ENCODE measurements around the gene GNGT1. TPM values are rescaled to one million over a fixed set of nuclear protein-coding genes. Genes with fewer than 3 reads are reported as not detected.

GNGT1 gene
- 0.05 TPM in 1 of 2 replicates, not detected in the other for total RNA-seq

DNA sequence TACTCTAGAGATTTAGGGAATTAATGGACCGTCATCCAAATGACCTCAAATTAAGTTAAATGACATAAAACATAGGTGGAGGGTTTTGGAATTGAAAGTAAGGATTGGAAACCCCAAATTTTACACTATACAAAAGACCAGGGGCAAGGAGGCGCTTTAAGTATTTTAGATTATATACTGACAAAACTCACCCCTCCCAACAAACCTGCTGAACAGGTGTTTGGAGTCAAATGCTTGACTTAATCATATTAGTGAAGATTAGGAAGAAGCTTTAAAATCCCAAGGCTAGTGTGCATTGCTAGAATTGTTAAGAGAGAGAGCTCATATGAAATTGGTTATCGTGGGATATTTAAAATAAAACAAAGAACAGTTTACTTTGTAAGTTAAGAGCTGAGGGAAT, at the start of gene GNGT1:
Gene GNGT1 (plus strand): TSS at position 301 of the 400 bp plus-strand sequence. CDS start 180 bp downstream, outside the sequence.
- no peak for DNase-seq (ENCODE audit: low read depth)

- no peak for DNase-seq (ENCODE audit: low read depth)
Measured at GRCh38 chr7:93858857-93859256, 47.5 kb upstream of the GNGT1 start.

GRCh38 chr7:93860261-93860660, 46.1 kb upstream of the GNGT1 start:
- peak; percentile 4 for DNase-seq (ENCODE audit: low read depth)

DNA sequence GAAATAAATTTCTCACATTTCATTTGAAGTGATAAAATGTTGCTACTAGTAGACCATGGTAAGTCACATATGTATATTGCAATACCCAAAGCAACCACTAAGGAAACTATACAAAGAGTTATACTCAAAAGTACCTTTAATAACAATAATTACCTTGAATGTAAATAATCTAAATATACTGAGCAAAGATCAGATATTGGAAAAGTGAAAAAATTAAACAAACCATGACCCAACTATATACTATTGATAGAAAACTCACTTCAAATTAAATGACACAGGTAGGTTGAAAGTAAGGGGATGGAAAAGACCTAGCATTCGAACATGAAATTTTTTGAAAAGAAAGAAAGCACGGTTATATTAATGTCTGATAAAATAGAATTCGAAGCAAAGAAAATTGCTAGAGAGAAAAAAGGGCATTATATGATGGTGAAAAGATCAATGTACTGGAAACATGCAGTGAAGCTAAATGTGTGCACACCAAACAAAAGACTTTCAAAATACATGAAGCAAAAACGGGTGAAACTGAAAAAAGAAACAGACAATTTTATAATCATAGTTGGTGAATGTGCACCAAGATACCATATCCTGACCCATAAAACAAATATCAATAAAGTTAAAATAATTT, 44.9 kb upstream of the GNGT1 start:
- peak; percentile 3 for DNase-seq (ENCODE audit: low read depth)

- DNase-seq (ENCODE audit: low read depth), result no peak
Measured at GRCh38 chr7:93862651-93863050, 43.7 kb upstream of the GNGT1 start.

DNA sequence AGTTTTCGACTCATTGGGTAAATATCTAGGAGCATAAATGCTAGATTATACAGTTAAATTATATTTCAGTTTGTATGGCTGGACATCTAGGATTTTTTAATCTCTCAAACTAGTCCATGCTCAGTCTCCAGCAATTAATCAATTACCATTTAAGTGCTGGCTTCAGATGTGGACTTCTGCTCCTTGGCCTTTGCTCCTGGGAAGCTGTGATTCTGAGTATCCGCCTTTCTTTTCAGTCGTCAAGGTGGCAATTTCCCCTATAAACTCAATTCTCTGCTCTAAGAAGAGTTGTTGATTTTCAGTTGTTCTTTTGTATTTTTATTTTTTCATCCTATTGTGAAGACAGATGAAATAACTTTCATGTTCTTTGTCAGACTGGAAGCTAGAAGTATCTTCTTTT, 39.5 kb upstream of the GNGT1 start:
- no peak for DNase-seq (ENCODE audit: low read depth)

- no peak for DNase-seq (ENCODE audit: low read depth)
Measured at GRCh38 chr7:93873998-93874574, 32.3 kb upstream of the GNGT1 start.

- no peak for DNase-seq (ENCODE audit: low read depth)
Measured at GRCh38 chr7:93877742-93878141, 28.6 kb upstream of the GNGT1 start.

GRCh38 chr7:93879356-93879755, 27.0 kb upstream of the GNGT1 start:
- no peak for DNase-seq (ENCODE audit: low read depth)

DNA sequence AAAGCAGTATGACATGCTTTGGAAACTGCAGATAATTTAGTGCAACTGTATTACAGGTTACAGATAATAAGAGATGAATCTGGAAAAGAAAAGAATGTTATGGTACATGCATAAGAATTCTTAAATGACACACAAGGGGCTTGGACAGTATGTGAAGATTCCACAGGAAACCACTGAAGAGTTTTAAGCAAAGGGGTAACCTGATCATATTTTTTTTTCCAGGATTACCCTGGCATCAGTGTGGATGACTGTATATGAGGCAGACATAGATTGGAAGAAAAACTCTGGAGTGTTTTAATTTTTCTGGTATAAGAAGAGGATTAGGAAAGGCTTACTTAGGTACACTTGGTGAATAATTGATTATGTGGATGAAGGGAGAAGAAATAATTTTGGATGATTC, 23.9 kb upstream of the GNGT1 start:
- no peak for DNase-seq (ENCODE audit: low read depth)

DNA sequence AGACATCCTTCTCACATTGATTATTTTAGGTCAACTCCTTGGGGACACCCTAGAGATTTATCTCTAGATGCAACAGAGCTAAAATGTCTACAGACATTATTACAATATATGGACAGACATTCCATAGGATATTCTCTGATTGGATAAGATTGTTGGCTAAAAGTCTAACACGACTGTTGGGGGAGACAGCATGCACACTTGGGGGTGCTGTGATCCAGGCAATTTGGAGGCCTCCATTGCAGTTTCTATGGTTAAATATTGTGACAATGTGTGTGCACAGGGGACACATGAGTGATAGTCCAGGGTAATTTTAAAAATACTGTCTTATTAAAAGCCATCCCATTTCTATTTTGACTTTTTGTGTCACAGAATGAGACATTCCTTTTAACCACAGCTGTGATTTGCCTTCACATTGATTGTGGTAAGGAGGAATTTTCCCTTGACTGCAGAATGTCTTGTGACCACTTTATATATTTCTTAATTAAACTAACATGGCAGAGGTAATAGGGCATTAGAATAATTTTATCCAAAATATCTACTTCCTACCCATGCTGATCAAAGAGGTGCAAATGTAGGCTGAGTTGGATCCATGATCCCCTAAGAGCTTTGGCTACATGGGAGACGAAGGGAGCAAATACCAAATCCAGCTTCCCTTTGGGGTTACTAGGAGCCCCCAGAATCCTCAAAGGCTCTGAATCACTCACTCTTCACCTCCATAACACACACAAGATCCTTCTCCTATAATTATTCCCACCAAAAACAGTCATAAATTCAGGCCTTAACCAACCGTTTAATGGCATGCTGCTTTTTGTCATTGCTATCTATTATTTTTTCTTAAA, 23.1 kb upstream of the GNGT1 start:
- DNase-seq (ENCODE audit: low read depth), result no peak

DNA sequence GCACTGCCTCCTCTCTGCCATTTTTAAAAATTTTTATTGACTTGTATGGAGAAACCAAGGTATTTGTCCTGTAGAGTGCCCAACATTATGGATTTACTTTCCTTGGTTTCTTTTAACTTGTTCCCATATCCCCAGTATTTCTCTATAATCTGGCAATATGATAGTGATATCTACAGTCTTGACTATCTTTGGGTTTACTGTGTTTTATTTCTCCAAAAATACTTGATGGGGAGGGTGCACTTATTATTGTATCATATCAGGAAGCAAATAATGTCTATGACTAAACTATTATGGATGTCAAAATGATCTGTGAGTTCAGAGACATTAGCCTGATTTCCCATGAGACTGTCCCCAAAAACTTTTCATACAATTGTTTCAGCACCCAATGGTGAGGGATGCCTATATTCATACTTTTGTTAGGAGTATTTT, 22.4 kb upstream of the GNGT1 start:
- peak; percentile 63 for DNase-seq (ENCODE audit: low read depth)

DNA sequence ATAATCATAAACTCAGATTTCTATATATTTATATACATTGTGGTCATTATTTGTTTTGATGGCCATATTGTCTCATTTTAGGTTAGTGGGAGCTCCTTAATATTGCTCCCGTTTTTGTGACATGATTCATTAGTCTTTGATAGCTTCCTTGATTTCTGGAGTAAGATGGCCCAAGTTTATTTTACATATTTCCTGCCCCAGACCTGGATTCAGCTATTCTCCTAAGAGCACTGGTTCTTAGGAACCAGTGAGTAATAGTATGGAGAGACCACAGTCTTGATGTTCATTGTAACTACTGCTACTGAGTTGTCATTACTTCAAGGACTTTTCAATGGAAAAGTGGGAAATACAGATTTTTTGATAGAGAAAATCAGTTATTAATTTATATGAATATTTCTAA, 21.8 kb upstream of the GNGT1 start:
- DNase-seq (ENCODE audit: low read depth), result peak; percentile 69

GRCh38 chr7:93889261-93889660, 17.1 kb upstream of the GNGT1 start:
- peak; percentile 67 for DNase-seq (ENCODE audit: low read depth)

- peak; percentile 49 for DNase-seq (ENCODE audit: low read depth)
Measured at GRCh38 chr7:93890041-93890463, 16.3 kb upstream of the GNGT1 start.

- DNase-seq (ENCODE audit: low read depth), result peak; percentile 96
Measured at GRCh38 chr7:93890464-93891068, 15.8 kb upstream of the GNGT1 start, which contains the start of gene TFPI2. Gene TFPI2, minus strand, starts transcription at chr7:93890753. Its CDS starts 75 bp downstream, at chr7:93890678.

DNA sequence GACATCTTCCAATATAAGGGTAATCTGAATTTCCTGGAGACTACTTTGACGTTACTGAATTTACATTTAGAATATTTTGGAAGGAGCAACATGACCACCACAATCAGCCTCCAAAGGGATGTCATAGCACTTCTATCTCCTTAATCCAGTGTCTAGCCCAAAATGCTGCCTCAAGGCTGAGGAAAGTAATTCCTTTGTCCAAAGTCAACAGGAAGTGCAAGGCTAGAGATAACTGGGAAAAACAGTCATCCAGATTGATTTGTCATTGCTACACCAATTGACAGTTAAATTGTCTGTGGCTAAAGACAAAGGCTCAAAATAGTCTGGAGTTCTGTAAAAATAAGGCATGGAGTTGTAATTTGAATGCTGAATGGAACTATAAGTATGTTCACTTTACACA, 11.9 kb upstream of the GNGT1 start:
- peak; percentile 19 for DNase-seq (ENCODE audit: low read depth)

- DNase-seq (ENCODE audit: low read depth), result no peak
Measured at GRCh38 chr7:93894966-93895640, 11.3 kb upstream of the GNGT1 start.

GRCh38 chr7:93895859-93896600, 10.3 kb upstream of the GNGT1 start:
- DNase-seq (ENCODE audit: low read depth), result no peak

- DNase-seq (ENCODE audit: low read depth), result peak; percentile 65
Measured at GRCh38 chr7:93897680-93898079, 8.7 kb upstream of the GNGT1 start.

Data from renal cortical epithelial cell (primary cell).